Stomach (tissue), 4 donors: ENCODE measurements around the gene KATNAL2.

ENCODE experiments used
- CTCF ChIP-seq, 7 experiments: fragments of 450-650 bp in 4 of 7; fragments of 200-600 bp in 3 of 7; sonication (generic) in 3 of 7; IDR thresholded peaks; one replicate each; pipeline ENCODE4 v1.5.1; 2016 to 2019; ENCODE audit warnings: antibody characterized with exemption in 7 of 7, control low read depth in 2 of 7, mild to moderate bottlenecking in 1 of 7
- POLR2A ChIP-seq, 4 donors: fragments of 450-650 bp; IDR thresholded peaks; one replicate each; pipeline ENCODE4 v1.6.1; 2016; ENCODE audit warnings: antibody characterized with exemption in 4 of 4, control low read depth in 2 of 4, mild to moderate bottlenecking in 1 of 4, moderate library complexity in 1 of 4
- POLR2AphosphoS5 ChIP-seq, 3 donors: sonication (generic); formaldehyde crosslinking; IDR thresholded peaks; one replicate each; pipeline ENCODE4 v1.6.1; 2016; ENCODE audit warnings: antibody characterized with exemption in 3 of 3

- TF ChIP-seq CTCF (IDR thresholded peaks at IDR 0.05) (no peak), POLR2AphosphoS5 (IDR thresholded peaks at IDR 0.05) (no peak), POLR2A (IDR thresholded peaks at IDR 0.05) (no peak)
These were observed 25.6 kb upstream of the KATNAL2 start for GRCh38 chr18:46891742-46892214.
